Right lobe of liver (tissue), 4 donors: Measurements from ENCODE around the gene PRDM16.

Experiments
- POLR2A ChIP-seq: fragments of 450-650 bp; IDR thresholded peaks from one replicate; pipeline ENCODE4 v1.6.1; 2017; ENCODE audit warnings: antibody characterized with exemption, mild to moderate bottlenecking
- TF ChIP-seq, protein P1 (sequence below), 4 donors: fragments of 200-600 bp in 3 of 4; fragments of 450-650 bp in 1 of 4; IDR thresholded peaks; one replicate each; pipeline versions ENCODE4 v1.5.1 to v1.8.0; 2016 to 2022; ENCODE audit warnings: antibody characterized with exemption in 4 of 4, mild to moderate bottlenecking in 2 of 4
- donor health status: DM: no; HTN: no; CAD: no.
- donor health status: DM: no; HTN: no; CAD: no.
- donor health status: DM: no; HTN: yes; CAD: no.

DNA sequence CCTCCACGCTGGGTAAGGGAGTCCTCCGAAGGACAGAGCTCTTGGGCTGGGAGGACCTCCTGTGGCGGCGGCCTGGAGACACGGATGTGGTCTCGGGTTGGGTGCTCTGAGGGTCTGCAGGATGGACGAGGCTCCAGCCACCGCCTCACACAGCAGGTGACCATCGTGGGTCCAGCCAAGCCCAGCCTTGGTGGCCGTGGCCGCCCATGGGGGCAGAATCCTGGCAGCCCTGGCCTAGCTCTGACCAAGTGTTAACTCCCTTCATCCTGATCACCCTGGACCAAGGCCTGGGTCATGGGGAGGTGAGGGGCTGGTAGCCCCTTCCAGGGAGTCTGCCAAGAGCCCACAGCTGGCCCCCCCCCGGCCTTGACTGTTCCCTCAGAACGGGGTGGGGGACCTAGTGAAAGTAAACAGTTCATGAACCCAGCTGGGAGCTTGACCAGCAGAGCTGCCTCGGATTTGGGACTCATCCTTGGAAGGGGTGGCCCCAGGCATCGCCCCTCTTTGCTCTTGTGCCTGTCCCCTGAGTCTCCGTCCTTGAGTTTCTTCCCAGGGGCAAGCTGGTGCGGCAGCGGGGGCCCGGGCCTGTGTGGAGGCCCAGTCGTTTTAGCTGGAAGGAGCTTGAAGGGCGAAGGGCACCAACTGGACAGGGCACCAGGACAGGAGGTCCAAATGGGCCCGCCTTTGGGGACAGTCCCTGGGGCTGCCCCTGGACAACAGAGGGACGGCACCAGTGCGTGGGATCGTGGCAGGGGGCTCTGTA lies 403.3 kb downstream of the PRDM16 start:
- TF ChIP-seq, protein P1, sequence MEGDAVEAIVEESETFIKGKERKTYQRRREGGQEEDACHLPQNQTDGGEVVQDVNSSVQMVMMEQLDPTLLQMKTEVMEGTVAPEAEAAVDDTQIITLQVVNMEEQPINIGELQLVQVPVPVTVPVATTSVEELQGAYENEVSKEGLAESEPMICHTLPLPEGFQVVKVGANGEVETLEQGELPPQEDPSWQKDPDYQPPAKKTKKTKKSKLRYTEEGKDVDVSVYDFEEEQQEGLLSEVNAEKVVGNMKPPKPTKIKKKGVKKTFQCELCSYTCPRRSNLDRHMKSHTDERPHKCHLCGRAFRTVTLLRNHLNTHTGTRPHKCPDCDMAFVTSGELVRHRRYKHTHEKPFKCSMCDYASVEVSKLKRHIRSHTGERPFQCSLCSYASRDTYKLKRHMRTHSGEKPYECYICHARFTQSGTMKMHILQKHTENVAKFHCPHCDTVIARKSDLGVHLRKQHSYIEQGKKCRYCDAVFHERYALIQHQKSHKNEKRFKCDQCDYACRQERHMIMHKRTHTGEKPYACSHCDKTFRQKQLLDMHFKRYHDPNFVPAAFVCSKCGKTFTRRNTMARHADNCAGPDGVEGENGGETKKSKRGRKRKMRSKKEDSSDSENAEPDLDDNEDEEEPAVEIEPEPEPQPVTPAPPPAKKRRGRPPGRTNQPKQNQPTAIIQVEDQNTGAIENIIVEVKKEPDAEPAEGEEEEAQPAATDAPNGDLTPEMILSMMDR (IDR thresholded peaks at IDR 0.05): no peak
- TF ChIP-seq POLR2A: no peak
